ENCODE measurements around the gene GGA3. TPM values are rescaled to one million over a fixed set of nuclear protein-coding genes. Genes with fewer than 3 reads are reported as not detected.
A peak's percentile ranks its signal among the peaks of the same experiment; 100 is the strongest.
"Not testable (repeated sequence)": the region's sequence is repeated elsewhere in the genome, so short reads cannot be mapped to it uniquely, and the experiment has no call there.

The GGA3 gene
- total and polyA plus RNA-seq, 8 donors, result 9.5 to 94.5 (median 27.2) TPM

GRCh38 chr17:75301502-75302206 is 40.2 kb upstream of the GGA3 start:
- no peak for TF ChIP-seq POLR2A (IDR thresholded peaks at IDR 0.05)
- DNase-seq, result no peak
- Histone ChIP-seq H3K27ac (no peak overlapping the region), H3K4me1 (peaks cover 0 to 10% (median 0%) of the 10 kb centered on the region in 4 donors), H3K9me3 (no peaks in the 10 kb centered on the region), H3K4me3 (no peak overlapping the region), H3K27me3 (no peaks in the 10 kb centered on the region), H3K36me3 (no peaks in the 10 kb centered on the region)
- intact Hi-C loops (cut with DNase I; ENCODE audit: low total_unique reads), result no loop called here
- 84 to 89% (median 87%) methylated on average over 17 of the region's 17 CpGs for WGBS, 5 donors

- no peak for TF ChIP-seq POLR2A (IDR thresholded peaks at IDR 0.05)
- TF ChIP-seq EP300 (IDR thresholded peaks at IDR 0.05), result no peak
- TF ChIP-seq CTCF (IDR thresholded peaks at IDR 0.05), result no peak
- no peak for TF ChIP-seq POLR2AphosphoS5 (IDR thresholded peaks at IDR 0.05)
- H3K27me3 ChIP-seq, result no peaks in the 10 kb centered on the region
- DNase-seq, result no peak
- intact Hi-C loops (cut with DNase I; ENCODE audit: low total_unique reads), result no loop called here
- peaks cover 0 to 10% (median 0%) of the 10 kb centered on the region in 4 donors for H3K4me1 ChIP-seq
- 80 to 84% (median 81%) methylated on average over 9 of the region's 9 CpGs for WGBS, 5 donors
- H3K27ac ChIP-seq, result no peak overlapping the region
- H3K36me3 ChIP-seq, result no peaks in the 10 kb centered on the region
- H3K9me3 ChIP-seq, result no peaks in the 10 kb centered on the region
- H3K4me3 ChIP-seq, result no peak overlapping the region
Measured at GRCh38 chr17:75301049-75301448, 39.6 kb upstream of the GGA3 start.

GRCh38 chr17:75300280-75300679 is 38.9 kb upstream of the GGA3 start:
- H3K4me1 ChIP-seq, result peaks cover 0 to 10% (median 0%) of the 10 kb centered on the region in 4 donors
- H3K27ac ChIP-seq, result no peak overlapping the region
- H3K36me3 ChIP-seq, result no peaks in the 10 kb centered on the region
- no peak overlapping the region for H3K4me3 ChIP-seq
- DNase-seq, result no peak
- H3K27me3 ChIP-seq, result no peaks in the 10 kb centered on the region
- intact Hi-C loops (cut with DNase I; ENCODE audit: low total_unique reads), result no loop called here
- no peaks in the 10 kb centered on the region for H3K9me3 ChIP-seq
- 69 to 78% (median 74%) methylated on average over 7 of the region's 7 CpGs for whole genome bisulfite sequencing, 5 donors
- TF ChIP-seq CTCF (IDR thresholded peaks at IDR 0.05) (no peak), POLR2A (IDR thresholded peaks at IDR 0.05) (no peak), POLR2AphosphoS5 (IDR thresholded peaks at IDR 0.05) (no peak), EP300 (IDR thresholded peaks at IDR 0.05) (no peak)

- peak in 1 of 3 donors; percentile 25 for TF ChIP-seq POLR2AphosphoS5 (IDR thresholded peaks at IDR 0.05)
- TF ChIP-seq CTCF (IDR thresholded peaks at IDR 0.05), result no peak
- Histone ChIP-seq H3K27ac (peak overlapping the region; percentile 36 to 82 (median 56)), H3K9me3 (no peaks in the 10 kb centered on the region), H3K36me3 (no peaks in the 10 kb centered on the region), H3K4me3 (no peak overlapping the region), H3K4me1 (peaks cover 0 to 13% (median under 1%) of the 10 kb centered on the region in 4 donors), H3K27me3 (no peaks in the 10 kb centered on the region)
- 72 to 85% (median 76%) methylated on average over 8 of the region's 8 CpGs for WGBS, 5 donors
- no peak for DNase-seq
- intact Hi-C loops (cut with DNase I; ENCODE audit: low total_unique reads), result no loop called here
Measured at GRCh38 chr17:75295201-75296158, 34.1 kb upstream of the GGA3 start.

- H3K36me3 ChIP-seq; DNase-seq; H3K4me3 ChIP-seq; H3K27me3 ChIP-seq; intact Hi-C loops (cut with DNase I; ENCODE audit: low total_unique reads); H3K9me3 ChIP-seq: not testable (repeated sequence)
- peak overlapping the region in 1 of 5 donors; percentile 46 for H3K27ac ChIP-seq
- peaks cover 4 to 28% (median 13%) of the 10 kb centered on the region in 4 donors for H3K4me1 ChIP-seq
- WGBS, 5 donors, result 70 to 79% (median 77%) methylated on average over 16 of the region's 16 CpGs
Measured at GRCh38 chr17:75292810-75293448, 31.5 kb upstream of the GGA3 start.

Data from stomach (tissue), 9 donors.